PC-9 (cell line): ENCODE results near the gene CFAP97D1.

Experiments used
- EZH2 ChIP-seq: fragments of 200-600 bp; sonication (generic); IDR thresholded peaks from 2 replicates; pipeline ENCODE4 v1.8.0; 2017; ENCODE audit warnings: antibody characterized with exemption, low read depth
- TF ChIP-seq, protein P1 (sequence below): fragments of 200-600 bp; sonication (generic); conservative IDR thresholded peaks from 2 replicates; pipeline ENCODE4 v1.6.1; 2017; ENCODE audit warnings: mixed run types, antibody characterized with exemption, mild to moderate bottlenecking, moderate library complexity

DNA sequence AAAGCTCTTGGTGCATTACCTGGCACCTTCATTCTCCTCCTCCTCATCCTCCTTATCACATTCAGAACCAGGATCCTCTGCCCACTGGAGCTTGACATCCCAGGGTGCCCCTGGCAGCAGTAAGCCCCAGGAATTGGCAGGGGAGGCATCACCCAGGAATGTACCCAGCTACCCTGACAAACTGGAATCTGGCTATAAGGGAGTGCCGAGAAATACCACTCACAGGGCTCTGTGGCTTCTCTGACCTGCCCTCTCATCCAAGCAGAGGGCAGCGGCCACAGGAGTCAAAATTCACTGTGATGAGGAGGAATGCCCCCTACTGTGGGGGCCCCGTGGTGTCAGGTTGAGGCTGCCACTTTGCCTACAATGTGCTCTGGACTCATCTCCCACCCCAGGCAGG, 33.2 kb downstream of the CFAP97D1 start:
- TF ChIP-seq, protein P1, sequence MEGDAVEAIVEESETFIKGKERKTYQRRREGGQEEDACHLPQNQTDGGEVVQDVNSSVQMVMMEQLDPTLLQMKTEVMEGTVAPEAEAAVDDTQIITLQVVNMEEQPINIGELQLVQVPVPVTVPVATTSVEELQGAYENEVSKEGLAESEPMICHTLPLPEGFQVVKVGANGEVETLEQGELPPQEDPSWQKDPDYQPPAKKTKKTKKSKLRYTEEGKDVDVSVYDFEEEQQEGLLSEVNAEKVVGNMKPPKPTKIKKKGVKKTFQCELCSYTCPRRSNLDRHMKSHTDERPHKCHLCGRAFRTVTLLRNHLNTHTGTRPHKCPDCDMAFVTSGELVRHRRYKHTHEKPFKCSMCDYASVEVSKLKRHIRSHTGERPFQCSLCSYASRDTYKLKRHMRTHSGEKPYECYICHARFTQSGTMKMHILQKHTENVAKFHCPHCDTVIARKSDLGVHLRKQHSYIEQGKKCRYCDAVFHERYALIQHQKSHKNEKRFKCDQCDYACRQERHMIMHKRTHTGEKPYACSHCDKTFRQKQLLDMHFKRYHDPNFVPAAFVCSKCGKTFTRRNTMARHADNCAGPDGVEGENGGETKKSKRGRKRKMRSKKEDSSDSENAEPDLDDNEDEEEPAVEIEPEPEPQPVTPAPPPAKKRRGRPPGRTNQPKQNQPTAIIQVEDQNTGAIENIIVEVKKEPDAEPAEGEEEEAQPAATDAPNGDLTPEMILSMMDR = no peak
- TF ChIP-seq EZH2 = no peak
